Jurkat, Clone E6-1 (cell line): ENCODE data around the gene TTBK1.
A peak's percentile ranks its signal among the peaks of the same experiment; 100 is the strongest.

ENCODE experiments used
- DNase-seq: peaks from one replicate; pipeline ENCODE4 v3.0.0-alpha.2; 2011; ENCODE audit warnings: low read depth, low spot score
- H3K4me3 ChIP-seq: 2 replicates; pipeline ENCODE4 v1.5.1; 2011; ENCODE audit warnings: mild to moderate bottlenecking, low read length, control low read depth, moderate library complexity

The TTBK1 gene

DNA sequence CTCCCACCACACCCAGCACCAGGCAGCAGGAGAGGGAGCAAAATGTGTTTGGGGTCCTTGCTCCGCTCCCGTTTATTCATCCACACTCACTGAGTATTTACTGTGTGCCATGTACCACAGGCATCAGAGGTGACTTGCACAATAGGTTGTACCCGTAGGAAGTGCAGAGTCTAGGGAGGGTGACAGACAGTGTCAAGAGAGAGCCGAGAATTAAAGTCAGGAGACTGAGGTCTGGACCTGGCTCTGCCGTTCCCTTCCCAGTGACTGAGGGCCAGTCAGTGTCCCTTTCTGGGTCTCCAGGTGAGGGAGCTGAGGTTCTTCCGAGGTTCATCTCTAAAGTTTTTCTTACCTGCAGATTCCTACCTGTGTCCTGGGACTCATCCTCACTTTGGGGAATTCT, 22.3 kb downstream of the TTBK1 start:
- no peak for DNase-seq
- no peak overlapping the region for H3K4me3 ChIP-seq

DNA sequence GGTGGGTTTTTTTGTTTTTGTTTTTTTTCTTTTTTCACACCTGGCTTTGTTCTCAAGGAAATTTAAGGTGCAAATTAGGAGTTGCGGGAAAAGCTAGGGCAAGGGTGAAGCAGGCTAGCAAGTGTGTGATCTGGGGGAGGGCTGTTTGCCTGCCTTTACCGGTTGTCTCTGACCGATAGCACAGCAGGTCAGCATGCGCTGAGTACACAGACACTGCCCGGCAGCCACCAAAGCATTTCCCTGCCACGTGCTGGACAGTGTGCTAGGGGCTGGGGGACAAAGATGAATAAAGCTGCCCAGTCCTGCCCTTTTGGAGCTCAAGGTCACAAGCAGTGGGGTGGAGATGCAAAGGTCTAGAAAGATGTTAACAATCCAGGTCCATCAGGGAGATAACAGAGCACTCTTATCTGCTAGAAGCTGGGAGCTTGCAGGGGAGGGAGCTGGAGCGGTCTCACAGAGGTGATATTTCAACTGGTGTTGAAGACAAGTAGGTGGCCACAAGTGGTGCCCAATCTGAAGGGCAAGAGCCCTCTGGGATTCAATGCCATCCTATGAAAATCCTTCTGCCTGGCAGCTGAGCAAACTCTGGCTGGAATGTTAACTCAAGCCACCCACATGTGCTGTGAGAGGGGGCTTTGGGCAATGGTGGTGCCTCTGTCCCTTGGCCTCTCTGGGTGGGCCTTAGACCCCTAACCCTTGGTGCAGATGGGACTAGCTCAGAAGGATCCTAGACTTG, 24.5 kb downstream of the TTBK1 start:
- no peak for DNase-seq
- no peak overlapping the region for H3K4me3 ChIP-seq

DNA sequence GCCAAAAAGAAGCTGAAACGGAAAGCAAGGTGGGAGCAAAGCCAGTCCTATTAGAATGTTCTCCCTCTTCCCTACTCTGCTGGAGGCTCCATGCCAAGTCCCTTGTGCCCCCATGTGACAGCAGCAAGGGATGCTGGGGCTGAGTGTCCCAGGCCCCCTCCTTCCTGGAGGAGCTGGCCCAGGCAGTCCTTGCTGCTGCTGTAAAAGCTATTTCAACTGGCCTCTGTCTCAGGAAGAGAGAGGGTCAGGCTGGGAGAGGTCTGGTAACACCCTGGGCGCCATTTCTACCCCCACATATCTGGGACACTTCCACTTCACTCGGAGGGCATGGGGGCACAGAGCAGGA, 25.0 kb downstream of the TTBK1 start:
- no peak overlapping the region for H3K4me3 ChIP-seq
- no peak for DNase-seq

GRCh38 chr6:43268782-43269272, 25.5 kb downstream of the TTBK1 start:
- H3K4me3 ChIP-seq, result no peak overlapping the region
- no peak for DNase-seq

DNA sequence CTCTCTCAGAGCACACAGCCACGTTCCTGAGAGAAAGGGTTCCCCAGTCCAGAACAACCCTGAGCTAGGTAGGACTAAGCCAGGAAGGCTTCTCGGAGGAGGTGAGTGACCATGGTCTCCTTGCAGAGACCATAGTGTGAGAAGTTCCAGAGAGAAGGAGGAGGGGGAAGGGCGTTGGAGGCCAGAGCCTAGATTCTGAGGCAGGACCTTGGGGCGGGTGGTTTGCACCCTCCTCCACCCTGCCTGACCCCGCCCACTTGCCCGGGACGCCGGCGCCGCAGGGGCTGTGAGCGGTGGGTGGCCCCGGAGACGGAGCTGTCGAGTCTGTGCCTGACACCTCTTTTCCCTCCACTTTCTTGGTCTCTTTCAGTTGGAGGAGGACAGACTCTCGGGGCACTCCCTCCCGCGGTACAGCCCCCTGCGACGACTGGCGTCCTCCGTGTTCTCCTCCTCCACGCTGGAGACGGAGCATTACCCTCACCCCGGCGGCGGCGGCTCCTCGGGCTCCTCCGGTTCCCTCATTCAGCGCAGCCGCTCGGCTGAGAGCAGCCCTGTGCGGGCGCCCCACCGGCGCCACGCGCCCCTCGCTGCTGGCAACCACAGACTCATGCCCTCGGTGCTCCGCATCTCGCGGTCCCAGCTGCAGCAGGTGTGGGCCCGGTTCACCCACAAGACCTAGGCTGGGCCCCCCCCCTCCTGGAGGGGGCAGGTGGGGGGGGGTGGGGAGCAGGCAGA, 26.2 kb downstream of the TTBK1 start:
- H3K4me3 ChIP-seq, result peak overlapping the region; percentile 42

DNA sequence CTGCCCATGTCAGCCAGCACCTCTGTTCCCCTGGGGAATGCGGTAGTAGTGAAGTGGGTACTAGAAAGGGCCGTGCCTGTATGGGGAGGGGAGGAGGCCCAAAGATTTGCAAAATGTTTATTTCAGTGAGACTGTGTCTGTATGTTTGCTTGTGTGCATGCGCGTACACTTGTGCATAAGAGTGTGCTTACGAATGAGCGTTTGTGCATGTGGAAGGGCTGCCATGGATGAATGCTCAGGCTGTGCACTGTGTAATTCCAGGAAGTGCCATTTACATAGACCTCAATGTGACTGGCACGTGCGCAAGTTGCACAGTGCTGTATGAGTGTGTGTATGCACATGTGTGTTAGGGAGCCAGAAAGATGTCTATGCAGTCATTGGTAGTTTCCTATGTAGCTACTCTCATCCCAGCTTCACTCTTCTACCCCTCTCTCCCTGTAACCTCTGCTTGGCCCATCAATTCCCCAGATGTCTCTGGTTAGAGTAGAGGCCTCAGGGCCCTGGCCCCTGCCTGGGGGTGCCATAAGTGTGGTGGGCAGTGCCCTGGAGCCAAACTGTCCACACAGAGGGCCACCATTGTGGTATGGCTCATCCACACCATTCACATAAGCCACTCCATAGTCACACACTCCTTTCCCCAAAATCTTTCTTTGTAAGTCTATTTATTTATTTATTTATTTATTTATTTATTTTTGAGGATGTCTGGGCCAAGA, 28.0 kb downstream of the TTBK1 start:
- H3K4me3 ChIP-seq, result no peak overlapping the region
- no peak for DNase-seq

More for the DNA sequence above, 26.2 kb downstream of the TTBK1 start:
- peak; percentile 36 for DNase-seq

DNA sequence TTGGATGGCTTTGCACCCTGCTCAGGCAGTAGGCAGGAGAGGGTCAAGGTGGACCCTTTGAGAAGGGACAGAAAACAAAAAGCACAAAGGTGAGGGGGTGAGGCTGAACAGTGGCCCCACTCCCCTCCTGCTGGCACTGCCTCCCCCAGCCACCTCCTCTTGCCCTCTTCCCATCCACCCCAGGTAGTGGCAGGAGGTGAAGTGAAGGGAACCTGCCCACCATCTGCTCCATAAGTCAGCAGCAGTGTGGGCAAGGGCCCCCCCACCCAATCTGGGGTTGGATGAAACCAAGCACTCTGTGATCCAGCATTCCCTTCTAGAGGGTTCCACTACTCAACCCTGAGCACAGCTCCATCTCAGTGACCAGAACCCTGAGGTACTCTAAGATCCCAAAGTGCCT, 28.7 kb downstream of the TTBK1 start:
- DNase-seq, result no peak
- H3K4me3 ChIP-seq, result no peak overlapping the region

GRCh38 chr6:43273707-43274106, 30.4 kb downstream of the TTBK1 start:
- no peak for DNase-seq
- H3K4me3 ChIP-seq, result no peak overlapping the region

- no peak for DNase-seq
- H3K4me3 ChIP-seq, result no peak overlapping the region
These were observed 31.0 kb downstream of the TTBK1 start for GRCh38 chr6:43274127-43274915.

- no peak for DNase-seq
- H3K4me3 ChIP-seq, result no peak overlapping the region
These were observed 31.8 kb downstream of the TTBK1 start for GRCh38 chr6:43274916-43275597.

DNA sequence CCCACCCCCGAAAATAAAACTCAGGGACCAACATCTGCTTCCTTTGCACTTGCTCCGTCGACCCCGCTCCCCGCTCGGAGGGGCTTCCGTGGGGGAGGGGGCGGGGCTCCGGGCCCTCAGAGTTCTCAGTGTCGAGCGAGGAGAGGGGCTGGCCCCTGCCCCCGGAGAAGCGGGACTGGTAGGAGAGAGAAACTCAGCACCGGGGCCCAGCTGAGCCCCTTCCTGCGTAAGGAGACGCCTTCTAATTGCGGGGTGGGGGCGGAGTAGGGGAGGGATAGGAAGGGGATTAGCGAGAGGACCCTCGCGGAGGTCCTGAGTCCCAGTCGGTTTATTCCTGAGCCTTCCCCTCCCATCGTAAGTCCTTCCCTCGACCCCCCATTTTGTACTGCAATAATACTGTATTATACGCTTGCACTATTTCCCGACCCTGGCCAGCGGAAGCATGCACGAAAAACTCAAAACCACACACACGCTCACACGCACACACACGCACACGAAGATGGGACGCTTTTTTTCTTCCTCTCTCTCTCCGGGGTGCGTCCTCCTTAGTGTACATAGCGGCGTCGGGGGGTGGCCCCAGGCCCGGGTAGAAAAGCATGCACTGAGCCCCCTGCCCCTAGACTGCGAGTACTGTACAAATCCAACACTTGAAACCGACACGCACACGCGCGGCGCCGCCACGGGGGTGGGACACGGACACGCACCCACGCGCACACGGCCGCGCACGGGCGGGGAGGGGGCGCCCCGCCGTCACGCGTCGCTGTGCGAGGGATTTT, 32.7 kb downstream of the TTBK1 start:
- no peak for DNase-seq
- H3K4me3 ChIP-seq, result no peak overlapping the region

DNA sequence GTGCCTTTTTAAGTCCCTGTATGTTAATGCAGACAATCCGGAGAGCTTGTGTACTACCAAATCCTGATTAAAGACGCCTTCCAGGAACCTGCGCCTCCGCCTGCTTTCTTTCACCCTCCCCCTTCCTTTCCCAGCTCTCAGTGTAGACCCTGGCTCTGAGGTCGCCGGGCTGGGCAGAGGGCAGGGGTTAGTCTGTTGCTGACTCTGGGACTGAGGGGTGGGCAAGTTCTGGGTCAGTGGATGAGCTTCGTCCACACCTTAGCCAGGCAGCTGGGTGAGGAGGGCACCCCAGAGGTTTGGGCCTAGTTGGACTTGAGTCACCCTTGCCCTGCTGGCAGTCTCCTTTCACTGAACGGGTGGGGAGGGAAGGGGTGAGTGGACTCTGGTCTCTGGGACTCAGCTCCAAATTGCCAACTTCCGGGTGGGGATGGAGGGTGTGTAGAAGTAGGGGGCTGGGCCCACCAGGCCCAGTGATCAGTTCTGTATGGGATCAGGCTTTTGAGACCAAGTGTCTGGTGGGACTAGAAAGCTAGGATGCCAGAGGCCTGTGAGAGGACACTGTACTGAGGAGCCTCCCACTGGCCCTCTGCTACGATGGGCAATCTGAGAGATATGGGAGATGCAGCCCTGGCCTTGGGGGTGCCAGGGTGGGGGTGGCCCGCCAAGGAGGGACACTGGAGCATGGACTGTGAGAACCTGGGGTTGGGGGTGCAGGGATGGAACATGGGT, 33.5 kb downstream of the TTBK1 start:
- no peak for DNase-seq
- H3K4me3 ChIP-seq, result no peak overlapping the region

DNA sequence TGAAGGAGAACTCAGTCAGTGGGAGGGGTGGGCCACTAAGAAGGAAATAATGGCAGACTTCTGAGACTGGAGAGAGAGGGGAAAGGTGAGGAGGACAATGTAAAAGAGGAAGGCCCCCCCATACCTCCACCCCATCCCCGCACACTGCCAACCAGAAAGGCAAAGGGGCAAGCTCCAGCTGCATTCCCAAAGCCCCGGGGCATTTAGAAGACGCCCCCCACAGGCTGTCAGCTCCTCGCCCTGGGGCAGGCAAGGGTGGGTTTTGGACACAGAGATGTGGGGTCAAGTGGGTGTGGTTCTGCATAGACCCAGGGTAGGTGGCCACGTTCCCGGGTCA, 34.0 kb downstream of the TTBK1 start:
- DNase-seq, result no peak
- H3K4me3 ChIP-seq, result no peak overlapping the region

GRCh38 chr6:43277643-43278523, 34.6 kb downstream of the TTBK1 start:
- no peak overlapping the region for H3K4me3 ChIP-seq
- DNase-seq, result no peak

GRCh38 chr6:43278524-43279078, 35.3 kb downstream of the TTBK1 start:
- DNase-seq, result no peak
- H3K4me3 ChIP-seq, result no peak overlapping the region

DNA sequence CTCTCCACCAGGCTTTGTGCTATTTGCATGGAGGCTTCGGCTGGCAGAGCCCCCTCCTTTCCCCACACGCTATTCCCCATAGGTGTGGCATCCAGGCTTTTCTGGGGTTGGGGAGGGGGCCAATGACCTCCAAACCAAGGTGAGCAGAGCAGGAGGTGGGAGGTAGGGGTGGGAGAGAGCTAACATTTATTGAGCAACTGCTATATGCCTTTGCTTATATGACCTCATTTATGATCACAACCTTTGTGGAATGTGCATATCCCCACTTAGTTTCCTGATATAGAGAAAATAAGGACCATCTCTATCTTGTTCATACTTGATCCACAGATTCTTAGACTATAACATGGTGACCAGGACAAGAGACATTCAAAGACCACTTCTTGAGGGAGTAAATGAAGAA, 37.0 kb downstream of the TTBK1 start:
- no peak overlapping the region for H3K4me3 ChIP-seq
- DNase-seq, result no peak
